GM12873 (cell line): ENCODE results near the gene ZC3H18.

ENCODE experiments used
- CTCF ChIP-seq: IDR thresholded peaks from 2 replicates; pipeline ENCODE4 v1.5.1; 2012; ENCODE audit warnings: low read depth, mild to moderate bottlenecking, moderate library complexity, low read length, control low read depth; ENCODE audit not compliant: insufficient read depth; ENCODE audit errors: missing control alignments

Gene ZC3H18

GRCh38 chr16:88568710-88569613, 1.2 kb upstream of the ZC3H18 start:
- TF ChIP-seq CTCF, result no peak

GRCh38 chr16:88569614-88569984, 604 bp upstream of the ZC3H18 start:
- no peak for TF ChIP-seq CTCF

GRCh38 chr16:88570691-88571092, 489 bp downstream of the ZC3H18 start:
- no peak for TF ChIP-seq CTCF

- no peak for TF ChIP-seq CTCF
Observed at GRCh38 chr16:88575251-88575650, 5.0 kb downstream of the ZC3H18 start.

- no peak for TF ChIP-seq CTCF
Observed at GRCh38 chr16:88576307-88576706, 6.1 kb downstream of the ZC3H18 start.

GRCh38 chr16:88577166-88577565, 7.0 kb downstream of the ZC3H18 start:
- no peak for TF ChIP-seq CTCF

- TF ChIP-seq CTCF, result no peak
Observed at GRCh38 chr16:88578446-88579313, 8.5 kb downstream of the ZC3H18 start.
